Brain pericyte (primary cell): ENCODE measurements around the gene MYPN.
"Not testable (repeated sequence)": the region's sequence is repeated elsewhere in the genome, so short reads cannot be mapped to it uniquely, and the experiment has no call there.

Source experiments
- DNase-seq: peaks from one replicate; pipeline ENCODE4 v3.0.0-alpha.2; 2012; ENCODE audit warnings: low read depth, low spot score

Gene MYPN

GRCh38 chr10:68231106-68231816 lies 122.0 kb downstream of the MYPN start:
- DNase-seq = no peak

DNA sequence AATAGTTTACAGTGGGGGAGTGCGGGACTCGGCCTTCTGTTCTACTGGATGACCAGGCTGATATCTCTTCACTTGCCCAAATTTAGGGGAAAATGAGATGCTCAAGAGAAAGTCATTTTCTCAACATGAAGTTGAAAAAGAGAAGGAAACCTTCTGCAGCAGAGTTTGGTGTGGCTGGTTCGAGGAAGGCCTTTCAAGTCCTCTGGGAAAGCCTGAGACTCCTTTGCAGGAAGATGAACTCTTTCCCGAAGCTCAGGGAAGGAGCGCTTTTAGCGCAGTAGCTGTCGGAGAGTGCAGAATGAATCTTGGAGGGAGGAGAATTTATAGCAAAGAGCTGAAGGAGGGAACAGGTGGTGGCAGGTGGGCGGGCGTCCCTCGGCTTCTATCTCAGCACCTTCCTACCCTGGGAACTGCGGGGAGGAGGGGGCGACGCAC lies 122.5 kb downstream of the MYPN start, which contains the start of gene ATOH7:
Gene ATOH7 (minus strand): TSS at position 297 of the 435 bp plus-strand sequence. CDS start 436 bp downstream, outside the sequence.
- no peak for DNase-seq

- DNase-seq = no peak
These were observed 123.8 kb downstream of the MYPN start for GRCh38 chr10:68233046-68233445.

GRCh38 chr10:68235111-68235510 lies 125.8 kb downstream of the MYPN start:
- no peak for DNase-seq

GRCh38 chr10:68235581-68235980 lies 126.3 kb downstream of the MYPN start:
- no peak for DNase-seq

GRCh38 chr10:68237173-68237572 lies 127.9 kb downstream of the MYPN start:
- DNase-seq = no peak

GRCh38 chr10:68238371-68238770 lies 129.1 kb downstream of the MYPN start:
- DNase-seq = no peak

DNA sequence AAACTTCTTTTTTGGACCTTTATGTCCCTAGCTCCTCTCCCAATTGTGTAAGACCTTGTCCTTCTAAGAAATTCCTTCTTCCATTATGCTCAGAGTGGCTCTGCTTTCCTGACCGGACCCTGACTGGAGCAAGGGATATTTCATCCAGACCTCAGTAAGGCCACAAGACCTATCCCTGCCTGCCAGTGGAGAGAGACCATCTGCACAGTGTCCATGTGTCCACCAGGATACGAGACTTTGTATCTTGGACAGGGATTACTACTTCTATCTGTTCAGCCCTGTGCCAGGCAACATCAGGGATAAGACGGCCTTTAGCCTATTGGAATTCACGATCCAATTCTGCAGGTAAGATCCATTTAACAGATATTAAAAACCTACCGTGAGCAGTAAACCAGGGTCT lies 129.8 kb downstream of the MYPN start:
- DNase-seq = no peak

GRCh38 chr10:68239596-68240150 lies 130.4 kb downstream of the MYPN start:
- peak; percentile 4 for DNase-seq

- DNase-seq = no peak
These were observed 132.8 kb downstream of the MYPN start for GRCh38 chr10:68242051-68242450.

- DNase-seq = not testable (repeated sequence)
These were observed 137.1 kb downstream of the MYPN start for GRCh38 chr10:68246397-68246796.

- DNase-seq = no peak
These were observed 138.6 kb downstream of the MYPN start for GRCh38 chr10:68247931-68248330.

DNA sequence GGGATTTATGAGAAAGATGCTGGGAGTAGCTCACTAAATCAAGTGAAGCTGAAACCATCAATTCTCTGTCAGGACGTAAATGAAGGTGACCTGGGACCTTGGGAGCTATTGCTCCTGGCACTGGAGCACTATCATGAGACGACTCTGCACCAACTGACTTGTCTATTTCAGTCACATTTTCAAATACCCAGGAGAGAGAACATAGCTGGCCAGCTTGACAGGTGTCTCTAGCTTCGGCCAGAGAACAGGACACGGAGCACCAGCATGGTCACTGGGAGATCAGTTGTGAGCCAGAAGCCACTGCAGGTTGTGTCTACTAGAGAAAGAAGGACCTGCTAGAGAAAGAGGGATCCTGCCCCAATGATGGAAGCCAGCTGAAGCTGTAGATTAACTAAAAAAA lies 140.0 kb downstream of the MYPN start:
- DNase-seq = no peak

- DNase-seq = no peak
These were observed 141.9 kb downstream of the MYPN start for GRCh38 chr10:68251151-68251550.

- DNase-seq = no peak
These were observed 142.6 kb downstream of the MYPN start for GRCh38 chr10:68251625-68252495.

DNA sequence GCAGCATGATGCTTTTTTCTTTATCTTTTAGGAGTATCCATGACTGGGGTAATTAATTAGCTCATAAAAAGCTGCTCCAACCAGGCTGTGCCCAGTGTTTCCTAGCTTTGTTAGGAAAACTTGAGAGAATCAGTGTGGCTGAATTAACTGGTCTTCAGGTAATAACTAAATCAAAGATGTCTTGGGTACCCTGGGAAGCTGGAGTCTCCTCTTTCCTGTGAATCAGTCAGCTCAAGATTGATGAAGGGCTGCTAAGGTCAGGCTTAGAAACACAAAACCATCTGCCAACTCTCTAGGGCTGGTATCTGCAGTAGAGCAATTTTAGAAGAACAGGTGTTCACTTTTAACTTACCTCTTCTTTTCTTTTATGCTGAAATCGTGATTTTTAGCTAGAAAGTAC lies 144.1 kb downstream of the MYPN start:
- no peak for DNase-seq

DNA sequence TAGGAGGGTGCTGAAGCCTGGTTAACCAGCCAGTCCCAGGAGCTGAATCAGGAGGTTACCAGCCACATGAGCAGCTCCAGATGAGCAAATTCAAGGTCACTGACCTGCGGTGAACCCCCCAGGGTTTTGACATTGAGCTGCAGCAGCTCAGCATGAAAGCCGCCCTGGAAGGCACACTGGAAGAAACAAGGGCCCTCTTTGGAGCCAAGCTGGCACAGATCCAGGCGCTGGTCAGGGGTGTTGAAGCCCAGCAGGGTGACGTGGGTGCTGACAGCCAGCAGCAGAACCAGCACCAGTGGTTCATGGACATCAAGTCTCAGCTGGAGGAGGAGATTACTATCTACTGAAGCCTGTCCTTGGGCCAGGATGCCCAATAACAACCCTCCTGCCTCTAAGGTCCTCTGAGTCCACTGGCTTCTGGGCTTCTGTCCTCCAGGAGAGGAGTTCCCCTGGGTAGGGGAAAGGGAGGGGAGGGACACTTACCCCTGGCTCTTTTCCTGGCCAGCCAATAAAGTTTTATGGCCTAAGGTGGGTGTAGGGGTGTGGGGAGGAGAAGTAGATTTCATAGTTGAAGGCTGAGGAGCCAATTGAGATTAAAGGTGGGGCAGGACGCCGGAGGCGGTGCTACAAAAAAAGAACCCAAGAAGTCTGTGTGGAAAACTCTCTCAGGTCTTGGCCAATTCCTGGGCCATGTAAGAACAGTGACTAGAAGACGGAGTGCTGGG lies 152.0 kb downstream of the MYPN start:
- DNase-seq = peak; percentile 44
